Ecto neural progenitor cell (in vitro differentiated cells): ENCODE data around the gene KIAA1671.
A peak's percentile ranks its signal among the peaks of the same experiment; 100 is the strongest.

ENCODE experiments used
- DNase-seq: peaks from one replicate; pipeline ENCODE4 v3.0.0-alpha.2; 2018; ENCODE audit warnings: low spot score

The KIAA1671 gene

DNA sequence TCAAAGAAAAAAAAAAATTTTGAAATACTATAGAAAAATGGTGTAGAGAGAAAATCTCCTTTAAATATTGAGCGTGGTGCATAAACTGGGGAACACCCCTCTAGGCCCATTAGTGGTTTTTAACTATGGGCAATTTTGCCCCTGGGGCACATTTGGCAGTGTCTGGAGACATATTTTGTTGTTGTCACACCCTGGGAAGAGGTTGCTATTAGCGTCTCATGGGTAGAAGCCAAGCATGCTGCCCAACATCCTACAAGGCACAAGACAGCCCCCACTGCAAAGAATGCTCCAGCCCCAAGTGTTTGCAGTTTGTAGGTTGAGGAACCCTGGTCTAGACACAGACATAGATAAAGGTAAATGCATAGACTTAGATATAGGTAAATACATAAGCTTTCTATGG, 92.6 kb downstream of the KIAA1671 start:
- DNase-seq, result no peak

DNA sequence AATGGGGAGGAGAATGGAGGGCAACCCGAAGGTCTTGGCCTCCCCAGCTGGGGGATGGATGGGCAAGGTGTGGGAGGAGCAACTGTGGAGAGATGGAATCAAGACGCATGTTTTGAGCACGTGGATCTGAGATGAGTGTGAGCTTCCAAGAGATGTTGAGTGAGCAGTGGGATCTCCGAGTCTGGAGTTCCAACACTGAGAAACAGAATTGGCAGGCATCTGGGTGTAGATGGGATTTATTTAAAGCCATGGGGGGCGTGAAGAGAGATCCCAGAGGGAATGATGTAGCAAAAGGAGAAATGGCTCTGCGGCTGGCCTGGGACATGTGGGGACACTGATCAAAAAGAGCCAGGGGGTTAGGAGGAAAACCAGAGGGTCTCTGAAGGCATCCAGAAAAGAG, 95.6 kb downstream of the KIAA1671 start:
- DNase-seq, result no peak

DNA sequence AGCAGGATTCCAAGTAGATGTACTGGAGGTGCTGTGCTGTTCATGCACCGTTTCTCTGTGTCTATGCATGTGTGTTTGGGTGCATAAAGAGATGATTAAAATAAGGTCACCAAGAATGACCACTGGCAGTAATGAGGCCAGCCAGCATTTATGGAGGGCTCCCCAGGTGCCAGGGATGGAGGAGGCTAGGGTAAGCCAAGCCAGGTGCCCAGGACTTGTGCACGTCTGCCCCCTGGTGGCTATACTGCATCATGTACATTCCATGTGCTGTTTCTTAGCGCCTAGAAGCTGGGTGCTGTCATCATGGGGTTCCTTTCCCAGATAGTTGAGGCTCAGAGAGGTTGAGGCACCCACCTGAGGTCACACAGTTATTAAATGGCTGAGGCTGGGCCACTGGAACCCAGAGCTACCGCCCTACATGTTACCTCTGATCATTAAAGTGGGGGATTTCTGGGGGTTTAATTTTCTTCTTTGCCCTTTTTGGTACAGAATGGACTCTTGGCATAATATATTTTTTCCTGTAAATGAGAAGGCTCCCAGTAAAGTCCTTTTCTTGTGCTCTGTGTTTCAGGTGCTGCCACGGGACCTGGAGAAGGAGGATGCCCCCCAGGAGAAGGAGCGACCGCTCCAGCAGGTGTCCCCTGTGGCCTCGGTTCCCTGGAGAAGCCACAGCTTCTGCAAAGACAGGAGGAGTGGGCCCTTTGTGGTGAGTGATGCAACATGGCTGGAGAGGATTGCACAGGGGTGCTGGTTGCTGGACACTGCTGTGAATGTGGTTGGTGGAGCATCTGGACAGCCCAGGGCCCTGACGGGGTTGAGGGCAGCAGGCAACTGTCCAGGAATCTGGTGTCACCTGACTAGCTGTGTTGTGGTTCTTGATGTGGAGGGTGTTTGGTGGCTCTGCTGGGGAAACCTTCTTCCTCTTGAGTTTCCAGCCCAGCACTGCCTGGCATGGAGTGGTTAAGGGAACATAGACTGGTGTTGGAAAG, 96.4 kb downstream of the KIAA1671 start:
- peak; percentile 73 for DNase-seq

DNA sequence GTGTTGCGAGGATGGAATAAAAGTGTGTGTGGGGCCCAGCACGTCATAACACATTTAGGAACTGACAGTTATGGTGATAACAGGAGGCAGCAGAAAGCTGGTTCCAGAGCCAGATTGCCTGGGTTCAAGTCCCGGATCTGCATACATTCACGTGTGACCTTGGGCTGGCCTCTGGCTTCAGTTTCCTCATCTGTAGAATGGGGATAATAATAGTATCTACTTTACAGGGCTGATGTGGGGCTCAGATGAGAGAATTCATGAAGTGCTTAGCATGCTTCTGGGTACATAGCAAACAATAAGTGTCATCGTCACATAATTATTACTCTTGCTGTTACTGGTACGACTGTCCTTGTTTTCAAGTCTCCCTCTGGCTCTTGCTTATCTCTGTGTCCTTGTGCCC, 97.3 kb downstream of the KIAA1671 start:
- no peak for DNase-seq

DNA sequence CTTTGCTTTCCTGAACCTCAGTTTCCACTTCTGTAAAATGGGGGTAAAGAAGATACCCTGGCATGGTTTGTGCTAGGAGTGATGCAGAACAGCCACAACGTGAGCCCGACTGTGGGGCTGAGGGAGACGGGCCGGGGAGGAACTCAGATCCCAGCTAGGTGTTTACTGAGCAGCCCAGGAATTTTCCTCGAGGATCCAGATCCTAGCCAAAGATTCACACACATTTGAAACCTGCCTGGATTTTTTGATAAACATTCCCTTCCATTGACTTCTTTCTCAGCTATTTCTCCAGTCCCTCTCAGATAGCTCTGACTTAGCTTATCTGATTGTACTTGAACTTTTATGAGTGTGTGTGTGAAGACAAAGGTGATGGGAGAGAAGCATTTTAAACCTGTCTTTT, 98.0 kb downstream of the KIAA1671 start:
- no peak for DNase-seq

DNA sequence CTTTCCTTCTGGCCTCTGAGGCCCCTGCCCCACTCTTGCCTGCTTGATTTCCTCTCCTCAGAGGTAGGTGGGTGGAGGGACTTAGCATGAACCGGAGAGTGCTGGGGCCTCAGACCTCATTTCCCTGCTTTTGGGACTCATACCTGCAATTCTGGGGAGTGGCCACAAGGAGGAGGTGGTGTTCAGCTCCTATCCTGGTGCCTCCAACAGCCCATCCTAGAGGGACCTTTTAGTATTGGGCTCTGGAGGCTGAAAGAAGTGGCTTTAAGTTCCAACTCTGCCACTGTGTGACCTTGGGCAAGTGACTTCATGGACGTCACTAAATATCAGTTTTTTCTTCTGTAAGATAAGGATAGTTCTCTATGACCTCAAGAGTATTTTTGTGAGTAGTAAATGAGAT, 98.6 kb downstream of the KIAA1671 start:
- DNase-seq, result no peak

DNA sequence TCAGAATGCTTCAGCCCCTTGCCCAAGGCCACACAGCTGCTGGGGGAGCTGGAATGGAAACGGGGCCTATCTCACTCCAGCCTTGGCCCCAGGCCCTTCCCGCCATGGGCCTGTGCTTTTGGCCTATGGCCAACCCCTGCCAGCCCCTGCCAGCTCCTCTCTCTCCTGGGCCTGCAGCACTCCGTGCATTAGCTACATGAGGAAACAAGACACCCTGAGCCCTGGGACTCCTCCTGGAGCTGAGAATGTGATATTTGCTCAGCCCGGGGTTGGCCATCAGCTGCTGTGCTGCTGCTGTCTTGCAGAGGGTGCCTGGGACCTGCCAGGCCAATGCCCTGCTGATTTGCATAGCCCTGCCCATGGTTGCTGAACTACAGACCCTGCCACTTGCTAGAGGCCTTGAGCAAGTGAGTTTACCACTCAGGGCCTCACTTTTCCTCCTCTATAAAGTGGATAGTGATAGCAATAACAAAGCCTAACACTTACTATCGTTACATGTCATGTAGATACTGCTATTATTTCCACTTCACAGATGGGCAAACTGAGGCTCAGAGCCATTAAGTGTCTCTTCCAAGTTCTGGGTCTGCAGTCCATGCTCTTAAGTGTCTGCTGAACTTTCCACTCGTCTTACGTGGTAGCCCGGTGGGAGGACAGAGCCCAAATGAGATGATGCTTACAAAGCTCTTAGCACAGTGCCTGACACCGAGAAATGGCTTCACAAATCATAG, 99.6 kb downstream of the KIAA1671 start:
- no peak for DNase-seq

DNA sequence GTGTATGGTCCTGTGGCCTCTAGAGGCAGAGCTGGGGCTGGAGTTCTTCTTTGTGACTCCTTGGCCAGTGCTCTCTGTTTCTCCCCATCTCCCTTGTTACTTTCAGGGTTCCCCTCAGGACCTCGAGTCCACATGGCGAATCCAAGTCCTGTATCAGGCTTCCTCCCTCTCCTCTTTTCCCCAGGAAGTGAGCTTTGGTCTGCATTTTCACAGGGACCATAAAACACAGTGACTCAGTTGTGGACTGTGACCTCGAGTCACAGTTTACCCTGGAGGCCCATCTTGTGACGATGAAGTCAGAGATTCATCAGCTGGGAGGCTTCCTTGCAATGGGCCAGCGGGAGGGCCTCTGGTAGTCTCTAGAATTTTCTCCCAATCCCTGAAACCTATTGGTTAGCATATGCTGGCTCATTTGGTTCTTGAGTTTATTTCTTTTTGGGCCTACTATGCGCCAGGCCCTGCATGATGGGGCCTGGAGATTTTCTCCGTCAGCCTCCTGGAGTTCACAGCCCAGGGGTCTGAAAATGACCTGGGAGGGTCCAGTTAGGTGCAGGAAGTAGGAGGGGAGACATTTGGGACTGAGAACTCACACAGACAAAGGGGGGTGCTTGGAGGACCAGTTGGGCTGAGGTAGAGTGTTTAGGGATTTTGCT, 100.8 kb downstream of the KIAA1671 start:
- DNase-seq, result no peak

DNA sequence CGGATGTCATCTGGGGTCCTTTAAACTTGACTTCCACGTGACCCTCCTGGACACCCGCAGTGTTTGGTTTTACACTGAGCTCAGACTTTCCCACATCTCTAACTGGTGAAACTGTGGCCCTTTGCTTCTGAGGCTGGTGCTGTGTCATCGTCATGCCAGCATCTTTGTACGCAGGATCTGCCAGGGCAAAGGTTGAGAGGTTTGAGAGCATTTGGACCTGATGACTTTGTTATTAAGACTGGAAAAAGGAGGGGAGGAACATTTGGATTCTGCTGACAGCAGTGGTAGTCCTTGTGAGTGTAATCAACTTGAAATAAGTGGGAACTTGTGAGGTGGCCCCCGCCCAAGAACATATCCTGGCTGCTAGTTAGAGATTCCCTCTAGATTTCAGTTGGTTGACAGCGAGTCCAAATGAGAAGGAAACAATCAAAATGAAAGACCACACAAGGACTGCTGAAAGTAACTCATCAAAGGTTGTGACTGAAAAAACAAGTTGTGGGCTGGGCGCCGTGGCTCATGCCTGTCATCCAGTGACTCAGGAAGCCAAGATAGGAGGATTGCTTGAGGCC, 102.5 kb downstream of the KIAA1671 start:
- DNase-seq, result no peak

DNA sequence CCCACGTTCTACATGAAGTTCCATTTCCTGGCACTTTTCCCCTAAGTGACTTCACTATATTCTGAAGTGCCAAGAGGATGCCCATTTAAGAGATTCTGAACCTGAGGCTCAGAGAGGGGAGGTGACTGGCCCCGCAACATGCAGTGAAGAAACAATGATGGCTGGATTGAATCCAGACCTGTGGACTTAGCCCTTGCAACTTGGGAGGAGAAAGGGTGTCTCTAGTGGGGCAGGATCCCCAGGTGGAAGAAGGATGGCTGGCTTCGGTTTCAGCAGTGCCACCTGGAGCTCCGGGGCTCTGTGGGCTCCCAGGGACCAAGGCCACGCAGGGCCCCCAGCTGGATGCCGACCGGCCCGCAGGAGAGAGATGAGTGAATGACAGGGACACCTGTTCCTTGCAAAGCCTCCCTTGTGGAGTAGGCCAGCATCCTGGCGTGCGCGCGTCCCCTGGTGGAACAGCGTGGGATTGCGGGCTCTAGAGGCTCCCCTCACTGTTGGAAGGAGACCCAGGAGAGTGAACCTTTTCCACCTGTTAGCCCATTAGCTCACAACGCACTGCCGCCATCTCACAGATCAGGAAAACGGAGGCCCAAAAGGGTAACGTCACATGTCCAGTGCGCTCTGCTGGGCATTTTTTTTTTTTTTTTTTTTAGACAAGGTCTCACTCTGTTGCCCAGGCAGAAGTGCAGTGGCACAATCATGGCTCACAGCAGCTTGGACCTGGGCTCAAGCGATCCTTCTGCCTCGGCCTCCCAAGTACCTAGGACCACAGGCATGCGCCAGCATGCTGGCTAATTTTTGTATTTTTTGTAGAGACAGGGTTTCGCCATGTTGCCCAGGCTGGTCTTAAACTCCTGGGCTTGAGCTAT, 104.7 kb downstream of the KIAA1671 start:
- DNase-seq, result peak; percentile 87

DNA sequence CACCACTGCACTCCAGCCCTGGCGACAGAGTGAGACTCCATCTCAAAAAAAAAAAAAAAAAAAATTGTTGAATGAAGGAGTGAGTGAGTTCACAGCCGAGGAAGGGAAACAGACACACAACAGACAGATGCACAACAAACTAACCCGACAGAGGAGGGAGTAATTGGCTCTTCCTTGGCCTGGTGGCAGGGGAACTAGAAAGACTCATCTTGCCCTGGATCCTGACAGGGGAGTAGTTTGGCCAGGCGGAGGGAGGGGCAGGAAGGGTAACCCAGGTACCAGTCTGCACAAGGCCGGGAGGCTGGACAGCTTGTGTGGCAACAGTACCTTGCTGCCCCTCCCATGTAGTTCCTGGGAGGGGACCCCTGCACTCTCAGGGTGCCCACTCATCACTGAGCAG, 106.9 kb downstream of the KIAA1671 start:
- no peak for DNase-seq

DNA sequence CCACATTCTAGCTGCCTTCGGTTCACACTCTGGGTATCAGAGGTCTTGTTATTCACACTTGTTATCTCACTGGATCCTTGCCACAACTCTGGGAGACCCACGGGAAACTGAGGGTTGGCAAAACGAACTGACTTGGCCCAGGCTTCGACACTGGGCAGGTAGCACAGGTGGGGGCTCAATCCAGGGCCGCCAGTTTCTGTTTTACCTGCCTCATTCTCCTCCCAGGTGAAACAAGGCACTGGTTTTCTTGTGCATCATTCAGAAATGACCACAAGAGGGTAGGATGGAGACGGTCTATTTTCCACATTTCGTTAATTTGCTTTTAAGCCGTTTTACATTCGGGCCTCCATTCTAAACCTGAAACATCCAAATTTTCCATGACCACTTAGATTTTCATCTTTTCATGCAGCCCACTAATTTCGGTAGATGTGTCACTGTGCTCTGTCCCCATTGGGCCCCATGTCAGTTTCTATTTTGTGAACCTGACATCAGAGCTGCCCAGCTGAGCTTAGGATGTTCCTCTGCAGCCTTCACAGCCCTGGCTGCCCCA, 108.1 kb downstream of the KIAA1671 start:
- no peak for DNase-seq

DNA sequence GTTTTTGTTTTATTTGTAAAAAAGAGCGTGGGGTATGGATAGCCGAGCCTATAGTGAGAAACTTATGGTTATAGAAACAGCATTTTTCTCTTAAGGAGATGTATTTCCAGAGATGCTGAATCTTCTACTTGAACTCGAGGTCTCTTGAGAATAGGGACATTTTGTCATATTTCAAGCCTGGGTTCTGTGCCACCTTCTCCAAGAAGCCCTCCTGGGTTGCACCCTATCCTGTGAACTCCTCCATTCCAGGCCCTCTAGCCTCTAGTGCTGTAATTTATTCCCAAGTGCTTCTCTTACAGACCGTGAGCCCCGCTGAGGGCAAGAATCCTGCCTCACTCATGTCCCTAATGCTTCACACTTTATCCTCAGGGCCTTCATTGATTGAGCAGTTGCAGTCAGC, 108.6 kb downstream of the KIAA1671 start:
- DNase-seq, result no peak

DNA sequence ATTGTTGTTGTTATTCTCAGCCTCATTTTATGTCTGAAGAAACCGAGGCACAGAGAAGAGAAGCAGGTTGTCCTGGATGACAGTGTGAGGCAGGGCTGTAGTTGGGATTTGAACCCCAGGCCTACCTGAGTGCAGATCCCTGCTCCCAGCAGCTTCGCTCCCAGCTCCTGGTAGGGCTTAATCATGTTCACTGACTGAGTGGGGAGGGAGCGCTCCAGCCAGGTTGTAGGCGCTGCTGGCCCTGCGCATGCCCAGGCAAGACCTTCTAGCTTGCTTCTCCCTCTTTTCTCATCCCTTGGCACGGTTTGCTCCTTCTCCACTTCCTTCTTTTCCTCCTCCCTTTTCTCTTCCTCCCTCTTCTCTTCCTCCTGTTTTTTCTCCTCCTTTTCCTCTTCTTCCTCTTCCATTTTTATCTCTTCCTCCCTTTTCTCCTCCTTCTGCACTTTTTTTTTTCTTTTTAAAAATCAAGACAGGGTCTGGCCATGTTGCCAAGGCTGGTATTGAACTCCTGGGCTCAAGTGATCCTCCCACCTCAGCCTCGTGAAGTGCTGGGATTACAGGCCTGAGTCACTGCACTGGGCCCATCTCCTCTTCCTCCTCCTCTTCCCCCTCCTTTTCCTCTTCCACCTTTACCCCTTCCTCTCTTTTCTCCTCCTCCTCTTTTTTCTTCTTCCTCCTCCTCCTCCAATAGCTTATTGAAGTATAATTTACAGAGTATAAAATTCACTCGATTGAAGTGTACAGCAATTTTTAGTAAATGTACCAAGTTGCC, 109.3 kb downstream of the KIAA1671 start:
- no peak for DNase-seq

DNA sequence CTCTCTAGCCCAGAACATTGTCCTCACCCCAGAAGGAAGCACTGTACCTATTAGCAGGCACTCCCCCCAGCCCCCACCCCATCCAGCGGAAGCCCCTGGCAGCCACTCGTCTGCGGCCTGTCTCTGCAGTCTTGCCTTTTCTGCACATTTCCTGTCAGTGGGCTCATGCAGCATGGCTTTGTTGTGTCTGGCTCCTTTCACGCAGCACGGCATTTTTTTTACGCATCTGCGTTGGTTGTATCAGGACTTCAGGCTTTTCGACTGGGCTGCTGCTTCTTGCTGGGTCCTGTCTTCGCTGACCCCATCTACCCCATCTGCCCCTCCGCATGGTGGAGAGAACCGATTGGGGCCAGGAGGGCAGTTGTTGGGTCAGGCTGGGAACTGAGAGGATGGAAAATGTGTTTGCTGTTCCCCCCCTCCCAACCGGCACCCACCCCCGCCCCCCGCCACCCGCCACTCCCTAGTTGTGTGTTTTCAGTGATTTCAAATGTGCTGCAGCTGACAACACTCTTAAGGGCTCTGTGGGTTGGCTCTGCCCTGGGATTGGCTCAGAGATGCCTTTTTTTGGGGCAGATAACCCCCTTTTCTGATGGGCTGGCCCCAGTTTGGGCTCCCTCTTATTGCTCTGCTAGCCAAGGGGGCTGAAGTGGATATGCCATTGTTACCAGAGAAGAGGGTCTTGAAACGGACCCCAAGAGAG, 110.0 kb downstream of the KIAA1671 start:
- no peak for DNase-seq

DNA sequence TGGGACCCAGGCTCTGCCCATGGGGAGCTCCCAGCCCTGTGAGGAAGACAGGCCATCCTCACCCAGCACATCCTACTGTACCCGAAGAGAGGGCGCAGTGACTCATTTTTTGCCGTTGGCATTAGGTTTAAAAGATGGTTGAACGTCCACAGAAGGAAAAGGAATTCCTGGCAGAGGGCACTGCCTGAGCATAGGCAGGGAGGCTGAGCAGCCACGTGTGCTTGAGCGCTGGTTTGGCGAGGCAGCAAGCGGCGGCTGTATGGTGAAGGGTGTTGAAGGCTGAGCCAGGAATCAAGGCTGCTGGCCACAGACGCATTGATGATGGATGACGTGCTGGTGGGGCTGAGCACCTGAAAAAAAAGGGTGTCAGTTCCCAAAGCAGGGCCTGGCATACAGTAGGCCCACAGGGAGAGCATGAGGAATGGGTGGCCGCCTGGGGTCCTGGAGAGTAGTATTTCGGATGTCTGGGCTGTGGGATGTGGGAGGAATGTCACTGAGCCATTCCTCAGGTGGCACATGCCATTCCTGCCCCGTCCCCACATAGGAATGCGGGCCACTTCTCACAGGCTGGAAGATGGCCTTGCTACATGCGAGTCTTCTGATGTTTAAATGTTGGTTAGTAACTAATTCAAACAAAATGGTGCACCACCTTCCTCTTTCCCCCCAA, 112.5 kb downstream of the KIAA1671 start:
- no peak for DNase-seq

DNA sequence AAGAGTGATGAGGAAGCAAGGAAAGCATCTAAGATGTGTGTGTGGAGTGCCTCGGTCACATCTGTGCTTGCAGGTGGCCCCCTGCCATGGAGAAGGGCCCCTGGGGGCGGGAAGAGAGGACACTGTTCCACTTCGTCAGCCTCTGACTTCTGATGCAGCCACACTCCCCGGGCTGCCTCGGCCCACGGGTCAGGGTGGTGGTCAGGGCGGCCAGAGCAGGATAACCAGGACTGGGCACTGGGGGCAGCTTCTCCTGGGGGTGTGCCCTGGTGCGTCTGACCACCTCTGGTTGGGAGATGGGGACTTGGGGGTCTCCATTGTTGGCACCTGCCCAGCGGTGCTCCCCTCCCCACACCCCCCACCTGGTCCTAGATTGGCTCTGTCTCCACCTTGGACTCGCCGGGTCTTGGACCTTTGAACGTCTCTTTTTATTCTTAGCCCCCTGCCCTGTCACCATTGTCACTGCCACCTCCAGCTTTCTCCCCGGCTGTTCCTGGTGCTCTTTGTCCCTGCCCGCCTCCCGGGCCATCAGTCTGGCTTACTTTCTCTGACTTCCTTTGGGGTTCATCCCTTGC, 114.4 kb downstream of the KIAA1671 start:
- DNase-seq, result no peak

DNA sequence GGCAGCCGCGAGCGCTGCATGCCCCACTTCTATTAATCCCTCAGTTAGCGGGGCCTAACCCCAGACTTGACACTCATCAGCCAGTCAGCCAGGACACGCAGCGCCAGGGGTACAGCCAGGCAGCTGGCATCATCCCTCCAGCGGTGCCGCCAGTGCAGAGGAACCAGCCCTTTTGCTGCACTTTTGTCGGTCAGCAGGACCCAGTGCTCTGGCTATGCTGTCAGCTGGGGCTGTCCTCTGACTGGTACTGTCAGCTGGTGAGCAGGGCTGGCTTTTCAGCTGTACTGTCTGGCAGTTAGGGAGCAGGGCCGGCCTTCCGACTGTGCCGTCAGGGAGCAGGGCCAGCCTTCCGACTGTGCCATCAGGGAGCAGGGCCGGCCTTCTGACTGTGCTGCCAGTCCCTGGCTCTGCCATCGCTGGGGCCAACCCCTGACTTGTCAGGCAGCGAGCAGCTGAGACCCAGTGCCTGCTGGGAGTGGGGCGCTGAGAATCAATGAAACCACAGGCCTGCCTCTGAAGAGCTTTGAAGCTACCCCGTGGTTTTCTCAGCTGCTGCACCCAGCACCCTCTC, 115.4 kb downstream of the KIAA1671 start:
- no peak for DNase-seq
